ENCODE data around the gene SCAF4. TPM values are rescaled to one million over a fixed set of nuclear protein-coding genes. Genes with fewer than 3 reads are reported as not detected.
"Not testable (repeated sequence)": the region's sequence is repeated elsewhere in the genome, so short reads cannot be mapped to it uniquely, and the experiment has no call there.

Gene SCAF4
- polyA plus RNA-seq, 12 donors = 21.5 to 47.6 (median 24.4) TPM; not detected in 1

GRCh38 chr21:31675318-31675717 lies 56.6 kb downstream of the SCAF4 start:
- no peak for DNase-seq

- DNase-seq = no peak
These were observed 58.5 kb downstream of the SCAF4 start for GRCh38 chr21:31673321-31673912.

- no peak for DNase-seq
These were observed 60.0 kb downstream of the SCAF4 start for GRCh38 chr21:31671931-31672330.

GRCh38 chr21:31671146-31671716 lies 60.7 kb downstream of the SCAF4 start:
- DNase-seq = no peak

GRCh38 chr21:31670070-31670469 lies 61.8 kb downstream of the SCAF4 start:
- peak; percentile 22 for DNase-seq

GRCh38 chr21:31668651-31669491 lies 63.0 kb downstream of the SCAF4 start:
- DNase-seq = no peak

DNA sequence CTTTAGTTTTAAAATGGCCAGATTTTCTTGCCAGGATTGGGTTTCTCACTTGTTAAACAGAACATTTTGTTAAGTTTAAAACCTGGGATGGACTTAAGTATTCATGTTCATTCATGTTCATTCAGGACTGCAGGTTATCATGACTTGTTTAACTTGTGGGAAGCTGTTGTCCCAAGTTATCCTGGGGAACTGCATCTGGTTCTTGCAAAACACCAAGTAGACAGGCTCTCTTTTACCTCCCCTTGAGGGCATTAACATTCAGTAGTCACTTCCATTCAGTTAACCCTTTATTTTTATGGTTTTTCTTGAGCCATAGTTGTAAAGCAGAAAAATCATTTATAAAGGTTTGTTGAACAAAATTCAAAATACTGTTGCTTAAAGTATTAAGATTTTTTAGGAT lies 64.3 kb downstream of the SCAF4 start:
- DNase-seq = no peak

DNA sequence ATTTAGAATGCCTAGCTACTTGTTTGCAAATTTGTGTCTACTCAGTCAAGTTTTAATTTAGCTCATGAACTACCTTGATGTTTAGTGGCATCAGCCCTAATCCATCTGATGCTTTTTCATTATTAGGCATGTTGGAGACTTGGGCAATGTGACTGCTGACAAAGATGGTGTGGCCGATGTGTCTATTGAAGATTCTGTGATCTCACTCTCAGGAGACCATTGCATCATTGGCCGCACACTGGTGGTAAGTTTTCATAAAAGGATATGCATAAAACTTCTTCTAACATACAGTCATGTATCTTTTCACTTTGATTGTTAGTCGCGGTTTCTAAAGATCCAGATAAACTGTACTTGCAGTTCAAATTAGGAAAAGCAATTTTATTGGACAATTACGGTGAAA lies 64.8 kb downstream of the SCAF4 start:
- DNase-seq = no peak

- DNase-seq = no peak
These were observed 65.4 kb downstream of the SCAF4 start for GRCh38 chr21:31666445-31667010.

DNA sequence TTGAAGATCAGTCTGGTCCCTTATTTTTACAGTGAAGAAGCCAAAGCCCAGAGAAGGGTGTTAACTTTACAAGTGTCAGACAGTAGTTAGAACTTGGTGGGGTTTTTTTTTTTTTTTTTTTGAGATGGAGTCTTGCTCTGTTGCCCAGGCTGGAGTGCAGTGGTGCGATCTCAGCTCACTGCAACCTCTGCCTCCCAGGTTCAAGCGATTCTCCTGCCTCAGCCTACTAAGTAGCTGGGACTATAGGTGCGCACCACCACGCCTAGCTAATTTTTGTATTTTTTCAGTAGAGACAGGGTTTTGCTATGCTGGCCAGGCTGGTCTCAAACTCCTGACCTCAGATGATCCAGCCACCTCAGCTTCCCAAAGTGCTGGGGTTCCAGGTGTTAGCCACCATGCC lies 66.0 kb downstream of the SCAF4 start:
- not testable (repeated sequence) for DNase-seq

DNA sequence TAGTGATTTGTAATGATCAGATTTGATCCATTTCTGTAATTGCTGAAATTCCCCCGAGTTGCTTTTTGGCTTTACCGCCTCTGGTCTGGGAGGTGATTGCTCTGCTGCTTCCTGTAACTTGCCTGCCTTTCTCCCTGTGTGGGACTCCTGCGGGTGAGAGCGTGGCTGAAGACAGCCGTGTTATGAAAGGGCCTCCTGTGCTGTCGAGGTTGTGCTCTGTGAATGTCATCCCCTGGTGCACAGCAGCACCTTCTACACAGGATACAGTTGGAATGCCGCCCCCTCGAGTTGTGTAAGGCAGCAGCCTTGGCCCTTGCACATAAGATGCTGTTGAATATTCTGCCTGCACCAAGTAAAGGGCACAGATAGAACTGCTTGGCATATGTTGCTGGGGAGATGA lies 66.5 kb downstream of the SCAF4 start:
- no peak for DNase-seq

DNA sequence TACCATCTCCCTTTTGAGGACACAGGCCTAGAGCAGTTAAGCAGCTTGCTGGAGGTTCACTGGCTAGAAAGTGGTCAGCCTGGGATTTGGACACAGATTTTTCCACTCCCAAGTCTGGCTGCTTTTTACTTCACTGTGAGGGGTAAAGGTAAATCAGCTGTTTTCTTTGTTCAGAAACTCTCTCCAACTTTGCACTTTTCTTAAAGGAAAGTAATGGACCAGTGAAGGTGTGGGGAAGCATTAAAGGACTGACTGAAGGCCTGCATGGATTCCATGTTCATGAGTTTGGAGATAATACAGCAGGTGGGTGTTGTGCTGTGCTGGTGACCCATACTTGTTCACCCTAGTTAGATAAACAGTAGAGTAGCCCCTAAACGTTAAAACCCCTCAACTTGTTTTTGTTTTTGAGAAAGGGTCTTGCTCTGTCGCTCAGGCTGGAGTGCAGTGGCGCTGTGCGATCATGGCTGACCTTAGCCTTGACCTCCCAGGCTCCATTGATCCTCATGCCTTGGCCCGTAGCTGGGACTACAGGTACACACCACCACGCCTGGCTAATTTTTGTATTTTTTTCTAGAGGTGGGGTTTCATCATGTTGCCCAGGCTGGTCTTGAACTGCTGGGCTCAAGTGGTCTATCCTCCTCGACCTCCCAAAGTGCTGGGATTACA lies 68.2 kb downstream of the SCAF4 start:
- DNase-seq = no peak

DNA sequence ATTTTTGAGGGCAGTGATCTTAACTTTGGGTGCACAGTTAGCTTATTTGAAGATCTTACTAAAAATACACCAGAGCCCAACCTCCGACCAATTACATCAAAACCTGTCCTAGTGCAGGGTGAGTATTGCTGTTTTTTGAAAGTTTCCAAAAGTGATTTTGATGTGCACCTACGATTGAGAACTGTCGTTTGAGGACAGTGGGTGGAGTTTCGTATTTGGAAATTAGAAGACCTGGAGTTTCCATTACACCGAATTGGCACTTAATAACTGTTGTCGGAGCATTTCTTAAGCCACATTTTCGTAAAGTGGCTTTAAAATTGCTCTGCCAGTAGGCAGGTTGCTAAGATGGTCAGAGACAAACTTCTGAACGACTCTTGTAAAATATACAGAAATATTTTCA lies 71.3 kb downstream of the SCAF4 start:
- peak; percentile 39 for DNase-seq

- DNase-seq = peak; percentile 49
These were observed 71.7 kb downstream of the SCAF4 start for GRCh38 chr21:31660259-31660565.

GRCh38 chr21:31659536-31660258 lies 72.2 kb downstream of the SCAF4 start, which contains the start of gene SOD1:
SOD1 (plus strand) TSS chr21:31659693; CDS start chr21:31659770, 77 bp downstream.
- DNase-seq = peak; percentile 95

DNA sequence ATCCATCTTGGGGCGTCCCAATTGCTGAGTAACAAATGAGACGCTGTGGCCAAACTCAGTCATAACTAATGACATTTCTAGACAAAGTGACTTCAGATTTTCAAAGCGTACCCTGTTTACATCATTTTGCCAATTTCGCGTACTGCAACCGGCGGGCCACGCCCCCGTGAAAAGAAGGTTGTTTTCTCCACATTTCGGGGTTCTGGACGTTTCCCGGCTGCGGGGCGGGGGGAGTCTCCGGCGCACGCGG lies 72.7 kb downstream of the SCAF4 start:
- no peak for DNase-seq

GRCh38 chr21:31658053-31658452 lies 73.9 kb downstream of the SCAF4 start:
- DNase-seq = no peak

DNA sequence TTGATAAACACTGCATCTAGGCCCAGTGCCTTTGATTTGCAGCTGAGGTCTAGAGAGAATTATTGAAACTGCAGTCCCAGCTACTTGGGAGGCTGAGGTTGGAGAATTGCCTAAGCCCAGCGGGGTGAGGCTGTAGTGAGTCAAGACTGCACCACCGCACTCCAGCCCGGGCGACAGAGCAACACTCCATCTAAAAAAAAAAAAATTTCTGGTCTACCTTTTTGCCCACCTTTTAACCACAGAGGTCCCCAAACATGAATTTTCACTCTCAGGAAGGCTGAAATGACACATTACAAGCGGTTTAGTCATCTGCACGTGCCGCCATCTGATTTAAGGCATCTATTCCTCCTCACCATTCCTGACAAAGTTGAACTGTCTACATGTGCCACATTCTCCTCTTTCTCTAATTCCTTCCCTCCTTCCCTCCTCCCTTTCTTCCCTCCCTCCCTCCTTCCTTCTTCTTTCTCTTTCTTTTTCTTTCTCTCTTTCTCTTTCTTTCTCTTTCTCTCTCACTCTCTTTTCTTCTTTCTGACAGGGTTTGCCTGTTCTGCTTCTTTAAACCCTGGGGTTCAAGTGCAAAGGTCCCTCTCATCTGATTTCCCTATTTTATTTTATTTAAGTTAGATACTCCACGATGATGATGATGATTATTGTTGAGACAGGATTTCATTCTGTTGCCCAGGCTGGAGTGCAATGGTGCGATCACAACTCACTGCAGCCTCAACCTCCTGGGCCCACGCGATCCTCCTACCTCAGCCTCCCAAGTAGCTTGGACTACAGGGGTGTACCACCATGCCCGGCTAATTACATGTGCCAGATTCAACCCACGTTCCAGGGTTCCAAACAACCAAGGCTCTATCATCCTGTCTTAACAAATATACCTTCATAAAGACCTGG lies 75.5 kb downstream of the SCAF4 start:
- no peak for DNase-seq

- DNase-seq = not testable (repeated sequence)
These were observed 76.9 kb downstream of the SCAF4 start for GRCh38 chr21:31654821-31655580.

DNA sequence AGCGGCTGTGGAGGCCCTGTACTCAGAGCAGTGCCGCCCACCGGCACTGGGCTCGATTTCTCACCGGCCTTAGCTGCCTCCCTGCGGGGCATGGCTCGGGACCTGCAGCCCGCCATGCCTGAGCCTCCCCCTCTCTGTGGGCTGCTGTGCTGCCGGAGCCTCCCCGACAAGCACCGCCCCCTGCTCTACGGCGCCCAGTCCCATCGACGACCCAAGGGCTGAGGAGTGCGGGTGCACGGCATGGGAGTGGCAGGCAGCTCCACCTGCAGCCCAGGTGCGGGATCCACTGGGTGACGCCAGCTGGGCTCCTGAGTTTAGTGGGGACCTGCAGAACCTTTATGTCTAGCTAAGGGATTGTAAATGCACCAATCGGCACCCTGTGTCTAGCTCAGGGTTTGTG lies 77.6 kb downstream of the SCAF4 start:
- no peak for DNase-seq
